ENCODE measurements around the gene CAPN7.

DNA sequence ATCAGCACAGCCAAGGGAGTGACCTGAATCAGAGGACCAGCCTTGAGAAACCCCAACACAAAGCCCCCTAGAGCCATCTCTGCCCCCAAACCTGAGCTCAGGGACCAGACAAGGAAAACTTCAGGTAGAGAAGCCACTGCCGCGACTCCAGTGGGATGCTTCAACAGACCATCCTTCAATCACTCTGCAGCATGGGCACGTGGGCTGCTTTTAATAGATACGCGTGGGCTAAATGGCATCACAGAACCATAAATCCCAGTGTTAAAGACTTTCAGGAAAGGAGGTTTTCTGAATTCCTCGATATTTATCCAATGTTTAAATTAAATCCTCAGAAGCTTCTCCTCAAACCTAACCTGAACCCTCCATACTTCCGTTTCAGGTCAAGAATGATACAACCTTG lies 95.7 kb downstream of the CAPN7 start:
- TF ChIP-seq POLR2A (IDR thresholded peaks at IDR 0.05; ENCODE audit: borderline replicate concordance, extremely low read depth, insufficient read depth, insufficient read length) (no peak), SIN3A (IDR thresholded peaks at IDR 0.05; ENCODE audit: low read depth) (no peak), POLR2AphosphoS5 (IDR thresholded peaks at IDR 0.05; ENCODE audit: low read depth, low read length) (no peak), CEBPB (IDR thresholded peaks at IDR 0.05; ENCODE audit: low read depth) (no peak), REST (IDR thresholded peaks at IDR 0.05; ENCODE audit: low read depth) (no peak), CTCF (IDR thresholded peaks at IDR 0.05 in 2 of 3, conservative IDR thresholded peaks at IDR 0.05 in 1 of 3; ENCODE audit: borderline replicate concordance in 1 of 3, insufficient read depth in 1 of 3, low read depth in 2 of 3, low read length in 2 of 3) (no peak), ATF3 (IDR thresholded peaks at IDR 0.05) (no peak), EZH2phosphoT487 (IDR thresholded peaks at IDR 0.05; ENCODE audit: borderline replicate concordance) (no peak)
